GM12864 (cell line): ENCODE data around the gene PCDHGC5.

ENCODE experiments used
- DNase-seq: peaks from one replicate; pipeline ENCODE4 v3.0.0-alpha.2; 2011; ENCODE audit warnings: low read depth
- H3K4me3 ChIP-seq: 2 replicates; pipeline ENCODE4 v1.5.1; 2011; ENCODE audit warnings: mild to moderate bottlenecking, low read depth, low read length, control low read depth
- TF ChIP-seq, protein P1 (sequence below): IDR thresholded peaks from 2 replicates; pipeline ENCODE4 v1.5.1; 2011; ENCODE audit warnings: low read depth, mild to moderate bottlenecking, moderate library complexity, low read length, control low read depth, inconsistent platforms; ENCODE audit errors: missing control alignments

Gene PCDHGC5

DNA sequence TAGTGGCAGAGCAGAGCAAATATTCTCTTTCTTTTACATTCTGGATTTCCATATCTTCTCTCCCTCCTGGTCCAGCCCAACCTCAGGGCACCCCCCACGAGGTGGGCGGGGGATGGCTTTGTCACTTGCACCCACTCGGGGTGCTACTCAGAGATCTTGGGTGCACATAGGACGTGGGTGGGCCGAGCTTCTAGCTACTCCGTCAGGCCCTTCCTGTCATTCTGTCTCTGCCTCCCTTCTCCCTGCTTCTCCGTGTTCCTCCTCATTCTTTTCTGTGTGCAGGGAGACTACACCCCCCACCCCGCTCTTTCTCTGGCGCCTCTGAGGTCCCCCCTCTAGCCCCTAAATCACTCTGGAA lies 19.5 kb downstream of the PCDHGC5 start:
- DNase-seq, result no peak
- peak overlapping the region; percentile 23 for H3K4me3 ChIP-seq
- TF ChIP-seq, protein P1, sequence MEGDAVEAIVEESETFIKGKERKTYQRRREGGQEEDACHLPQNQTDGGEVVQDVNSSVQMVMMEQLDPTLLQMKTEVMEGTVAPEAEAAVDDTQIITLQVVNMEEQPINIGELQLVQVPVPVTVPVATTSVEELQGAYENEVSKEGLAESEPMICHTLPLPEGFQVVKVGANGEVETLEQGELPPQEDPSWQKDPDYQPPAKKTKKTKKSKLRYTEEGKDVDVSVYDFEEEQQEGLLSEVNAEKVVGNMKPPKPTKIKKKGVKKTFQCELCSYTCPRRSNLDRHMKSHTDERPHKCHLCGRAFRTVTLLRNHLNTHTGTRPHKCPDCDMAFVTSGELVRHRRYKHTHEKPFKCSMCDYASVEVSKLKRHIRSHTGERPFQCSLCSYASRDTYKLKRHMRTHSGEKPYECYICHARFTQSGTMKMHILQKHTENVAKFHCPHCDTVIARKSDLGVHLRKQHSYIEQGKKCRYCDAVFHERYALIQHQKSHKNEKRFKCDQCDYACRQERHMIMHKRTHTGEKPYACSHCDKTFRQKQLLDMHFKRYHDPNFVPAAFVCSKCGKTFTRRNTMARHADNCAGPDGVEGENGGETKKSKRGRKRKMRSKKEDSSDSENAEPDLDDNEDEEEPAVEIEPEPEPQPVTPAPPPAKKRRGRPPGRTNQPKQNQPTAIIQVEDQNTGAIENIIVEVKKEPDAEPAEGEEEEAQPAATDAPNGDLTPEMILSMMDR, result no peak

DNA sequence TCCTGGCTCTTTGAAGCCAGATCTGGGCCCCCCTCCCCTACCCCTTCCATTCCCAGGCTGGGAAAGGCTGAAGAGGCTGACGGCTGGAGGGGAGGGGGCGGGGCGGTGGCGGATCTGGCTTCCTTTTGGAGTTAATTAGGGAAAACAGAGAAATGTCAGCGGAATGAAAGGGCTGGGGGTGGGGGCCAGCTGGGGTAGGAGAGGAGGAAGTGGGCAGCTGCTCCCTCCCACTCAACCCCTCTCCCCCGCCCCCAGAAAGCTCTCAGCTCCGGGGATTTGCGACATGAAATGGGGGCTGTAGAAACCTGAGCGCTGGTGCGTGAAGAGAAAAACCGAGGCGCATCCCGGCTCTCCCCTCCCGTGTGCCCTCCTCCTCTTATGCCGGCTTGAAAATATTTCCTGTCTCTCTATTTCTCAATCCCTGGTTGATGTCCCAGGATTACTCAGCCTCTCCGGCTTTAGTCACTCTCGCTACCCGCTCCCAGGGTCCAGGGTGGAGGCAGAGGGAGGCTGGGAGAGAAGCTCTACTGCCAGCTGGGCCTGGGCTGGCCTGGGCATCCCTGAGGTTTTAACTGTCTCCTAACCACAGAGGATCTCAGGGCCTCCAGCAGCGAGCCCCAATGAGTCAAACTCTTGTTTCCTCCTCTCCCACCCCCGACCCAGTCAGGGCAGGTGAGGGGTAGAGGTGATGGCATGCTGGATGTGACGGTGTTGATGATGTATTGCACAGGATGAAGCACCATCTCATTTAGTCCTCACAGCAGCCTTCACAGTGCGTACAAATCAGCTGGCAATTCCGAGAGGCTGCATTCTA lies 20.1 kb downstream of the PCDHGC5 start:
- peak overlapping the region; percentile 51 for H3K4me3 ChIP-seq
- TF ChIP-seq, protein P1, result no peak
- no peak for DNase-seq

DNA sequence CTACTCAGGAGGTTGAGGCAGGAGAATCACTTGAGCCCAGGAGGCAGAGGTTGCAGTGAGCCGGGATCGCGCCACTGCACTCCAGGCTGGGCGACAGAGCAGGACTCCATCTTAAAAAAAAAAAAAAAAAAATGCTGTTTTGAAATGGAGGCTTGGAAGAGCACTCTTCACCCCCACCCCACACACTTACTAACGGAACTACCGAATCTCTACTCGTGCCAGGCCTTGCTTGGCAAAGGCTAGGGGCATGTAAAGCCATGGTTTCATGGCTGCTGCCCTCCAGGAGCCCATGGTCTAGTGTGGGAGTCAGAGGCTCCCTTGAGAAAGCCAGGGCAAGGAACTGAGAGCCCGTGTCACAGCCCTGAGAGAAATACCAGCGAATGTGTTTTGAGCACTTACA lies 21.3 kb downstream of the PCDHGC5 start:
- H3K4me3 ChIP-seq, result peak overlapping the region; percentile 51
- TF ChIP-seq, protein P1, result no peak
- DNase-seq, result no peak

DNA sequence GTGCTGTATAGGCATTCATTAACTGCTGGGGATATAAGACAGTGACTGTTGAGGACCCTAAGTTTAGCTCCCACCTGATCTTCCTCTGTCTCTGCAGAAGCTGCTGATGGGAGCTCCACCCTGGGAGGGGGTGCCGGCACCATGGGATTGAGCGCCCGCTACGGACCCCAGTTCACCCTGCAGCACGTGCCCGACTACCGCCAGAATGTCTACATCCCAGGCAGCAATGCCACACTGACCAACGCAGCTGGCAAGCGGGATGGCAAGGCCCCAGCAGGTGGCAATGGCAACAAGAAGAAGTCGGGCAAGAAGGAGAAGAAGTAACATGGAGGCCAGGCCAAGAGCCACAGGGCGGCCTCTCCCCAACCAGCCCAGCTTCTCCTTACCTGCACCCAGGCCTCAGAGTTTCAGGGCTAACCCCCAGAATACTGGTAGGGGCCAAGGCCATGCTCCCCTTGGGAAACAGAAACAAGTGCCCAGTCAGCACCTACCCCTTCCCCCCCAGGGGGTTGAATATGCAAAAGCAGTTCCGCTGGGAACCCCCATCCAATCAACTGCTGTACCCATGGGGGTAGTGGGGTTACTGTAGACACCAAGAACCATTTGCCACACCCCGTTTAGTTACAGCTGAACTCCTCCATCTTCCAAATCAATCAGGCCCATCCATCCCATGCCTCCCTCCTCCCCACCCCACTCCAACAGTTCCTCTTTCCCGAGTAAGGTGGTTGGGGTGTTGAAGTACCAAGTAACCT lies 22.1 kb downstream of the PCDHGC5 start:
- TF ChIP-seq, protein P1, result no peak
- peak overlapping the region; percentile 51 for H3K4me3 ChIP-seq

DNA sequence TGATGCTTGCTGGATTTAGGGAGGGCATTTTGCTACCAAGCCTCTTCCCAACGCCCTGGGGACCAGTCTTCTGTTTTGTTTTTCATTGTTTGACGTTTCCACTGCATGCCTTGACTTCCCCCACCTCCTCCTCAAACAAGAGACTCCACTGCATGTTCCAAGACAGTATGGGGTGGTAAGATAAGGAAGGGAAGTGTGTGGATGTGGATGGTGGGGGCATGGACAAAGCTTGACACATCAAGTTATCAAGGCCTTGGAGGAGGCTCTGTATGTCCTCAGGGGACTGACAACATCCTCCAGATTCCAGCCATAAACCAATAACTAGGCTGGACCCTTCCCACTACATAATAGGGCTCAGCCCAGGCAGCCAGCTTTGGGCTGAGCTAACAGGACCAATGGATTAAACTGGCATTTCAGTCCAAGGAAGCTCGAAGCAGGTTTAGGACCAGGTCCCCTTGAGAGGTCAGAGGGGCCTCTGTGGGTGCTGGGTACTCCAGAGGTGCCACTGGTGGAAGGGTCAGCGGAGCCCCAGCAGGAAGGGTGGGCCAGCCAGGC lies 23.0 kb downstream of the PCDHGC5 start:
- DNase-seq, result no peak
- no peak overlapping the region; the same call in 1 of the 2 replicates for H3K4me3 ChIP-seq
- TF ChIP-seq, protein P1, result no peak

More for the DNA sequence above, 22.1 kb downstream of the PCDHGC5 start:
- DNase-seq, result peak; percentile 90

DNA sequence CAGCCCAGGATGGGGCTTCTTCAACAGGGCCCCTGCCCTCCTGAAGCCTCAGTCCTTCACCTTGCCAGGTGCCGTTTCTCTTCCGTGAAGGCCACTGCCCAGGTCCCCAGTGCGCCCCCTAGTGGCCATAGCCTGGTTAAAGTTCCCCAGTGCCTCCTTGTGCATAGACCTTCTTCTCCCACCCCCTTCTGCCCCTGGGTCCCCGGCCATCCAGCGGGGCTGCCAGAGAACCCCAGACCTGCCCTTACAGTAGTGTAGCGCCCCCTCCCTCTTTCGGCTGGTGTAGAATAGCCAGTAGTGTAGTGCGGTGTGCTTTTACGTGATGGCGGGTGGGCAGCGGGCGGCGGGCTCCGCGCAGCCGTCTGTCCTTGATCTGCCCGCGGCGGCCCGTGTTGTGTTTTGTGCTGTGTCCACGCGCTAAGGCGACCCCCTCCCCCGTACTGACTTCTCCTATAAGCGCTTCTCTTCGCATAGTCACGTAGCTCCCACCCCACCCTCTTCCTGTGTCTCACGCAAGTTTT lies 23.6 kb downstream of the PCDHGC5 start:
- TF ChIP-seq, protein P1, result peak; percentile 97
- H3K4me3 ChIP-seq, result peak overlapping the region; percentile 56
- DNase-seq, result peak; percentile 77
